Measurements from ENCODE around the gene AQP11. TPM values are rescaled to one million over a fixed set of nuclear protein-coding genes. Genes with fewer than 3 reads are reported as not detected.

The AQP11 gene
- polyA plus RNA-seq, 1 of the 3 experiments (the other 2 are of a cell fraction), result 1.8 TPM

DNA sequence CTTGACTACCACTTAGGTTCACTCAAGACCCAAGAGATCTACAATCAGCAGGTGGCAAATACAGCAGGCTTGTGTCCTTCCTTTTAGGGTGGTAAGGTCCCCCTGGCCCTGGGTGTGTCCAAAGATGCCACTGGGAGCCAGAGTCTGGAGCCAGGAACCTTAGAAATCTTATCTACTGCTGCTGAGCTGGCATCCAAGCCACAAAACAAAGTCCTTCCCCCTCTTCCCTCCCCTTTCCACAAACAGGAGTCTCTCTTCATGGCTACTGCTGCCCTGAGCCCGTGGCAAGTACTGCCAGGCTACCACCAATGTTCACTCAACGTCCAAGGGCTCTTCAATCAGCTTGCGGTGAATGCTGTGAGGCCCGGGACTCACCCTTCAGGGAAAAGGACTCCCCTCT lies 21.4 kb upstream of the AQP11 start:
- POLR2A ChIA-PET, result no interaction called here
- CTCF ChIA-PET, result interaction anchor here (1.0 to 1.5 kb wide), 2 partner anchors 11 to 20 kb away, joined by 3 read pairs; no protein-coding TSS in a partner anchor

DNA sequence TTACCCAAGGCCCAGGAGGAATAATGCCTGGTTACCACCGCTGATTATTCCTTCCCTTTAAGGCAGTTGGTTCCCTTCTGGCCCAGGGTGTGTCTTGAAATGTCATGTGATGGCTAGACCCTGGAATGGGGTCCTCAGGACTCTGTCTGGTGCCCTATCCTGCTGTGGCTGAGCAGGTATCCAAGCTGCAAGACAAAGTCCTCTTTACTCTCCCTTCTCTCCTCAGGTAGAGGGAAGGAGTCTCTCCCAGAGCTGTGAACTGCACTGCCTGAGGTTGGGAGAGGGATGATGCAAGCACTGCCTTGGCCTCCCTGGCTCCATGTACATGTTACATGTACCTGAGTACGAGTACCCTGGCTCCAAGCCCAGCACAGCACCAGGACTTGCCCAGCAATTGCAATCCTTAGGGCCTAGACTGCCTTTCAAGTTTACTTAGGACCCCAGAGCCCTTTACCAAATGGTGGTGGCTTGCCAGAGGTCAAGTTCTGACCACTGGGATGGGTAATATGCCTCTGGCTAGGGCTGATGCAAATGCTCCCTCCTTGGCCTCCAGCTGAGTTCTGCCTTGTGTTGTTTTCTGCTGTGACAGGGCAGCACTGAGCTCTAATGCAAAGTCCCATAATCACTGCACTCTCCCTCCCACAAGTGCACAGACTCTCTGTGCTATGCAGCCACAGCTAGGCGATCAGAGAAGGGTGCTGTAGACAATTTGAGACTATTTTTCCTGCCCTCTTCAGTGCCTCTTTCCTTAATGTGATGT lies 20.7 kb upstream of the AQP11 start:
- Histone ChIP-seq H3K9me2 (no peaks in the 10 kb centered on the region), H2AFZ (ENCODE audit: low read depth) (no peak overlapping the region), H4K20me1 (ENCODE audit: insufficient read depth) (no peaks in the 10 kb centered on the region), H3K4me1 (ENCODE audit: control insufficient read depth in 1 of 2, insufficient read depth in 2 of 2, low read depth in 1 of 2, low read length in 1 of 2) (no peaks in the 10 kb centered on the region), H3K27me3 (ENCODE audit: insufficient read depth) (no peaks in the 10 kb centered on the region), H3K27ac (ENCODE audit: low read depth in 2 of 2, low read length in 1 of 2) (no peak overlapping the region), H3F3A (replicated peaks; ENCODE audit: insufficient read depth) (no peaks in the 10 kb centered on the region), H3K4me3 (ENCODE audit: low read depth in 2 of 2, low read length in 1 of 2) (no peak overlapping the region), H3K4me2 (no peak overlapping the region), H3K9ac (no peak overlapping the region), H3K36me3 (replicated peaks in 1 of 2; ENCODE audit: control insufficient read depth in 1 of 2, insufficient read depth in 2 of 2, low read length in 1 of 2) (no peaks in the 10 kb centered on the region), H3K9me3 (no peaks in the 10 kb centered on the region), H3K79me2 (ENCODE audit: insufficient read depth) (no peaks in the 10 kb centered on the region)
- ChIA-PET CTCF (interaction anchor here (1.0 to 1.5 kb wide), 3 partner anchors 12 to 847 kb away, joined by 3 read pairs; no protein-coding TSS in a partner anchor), POLR2A (no interaction called here)
- no peak for DNase-seq
- TF ChIP-seq NFIC (IDR thresholded peaks at IDR 0.05; ENCODE audit: borderline replicate concordance) (no peak), RFX5 (IDR thresholded peaks at IDR 0.05; ENCODE audit: low read length) (no peak), JUND (IDR thresholded peaks at IDR 0.05) (no peak), EP300 (IDR thresholded peaks at IDR 0.05; ENCODE audit: borderline replicate concordance in 1 of 2, low read depth in 1 of 2, low read length in 1 of 2) (no peak), YY1 (IDR thresholded peaks at IDR 0.05; ENCODE audit: low read depth) (no peak), MXI1 (IDR thresholded peaks at IDR 0.05; ENCODE audit: low read depth, low read length) (no peak), RAD21 (IDR thresholded peaks at IDR 0.05; ENCODE audit: low read length) (no peak)
- 57% methylated on average over 3 of the region's 3 CpGs for WGBS (ENCODE audit: low lambda C conversion rate)

More for the DNA sequence above, 21.4 kb upstream of the AQP11 start:
- Histone ChIP-seq H3K4me3 (ENCODE audit: low read depth in 2 of 2, low read length in 1 of 2) (no peak overlapping the region), H3K27me3 (ENCODE audit: insufficient read depth) (no peaks in the 10 kb centered on the region), H3K27ac (ENCODE audit: low read depth in 2 of 2, low read length in 1 of 2) (no peak overlapping the region), H3K4me1 (ENCODE audit: control insufficient read depth in 1 of 2, insufficient read depth in 2 of 2, low read depth in 1 of 2, low read length in 1 of 2) (no peaks in the 10 kb centered on the region), H3K9me2 (no peaks in the 10 kb centered on the region), H2AFZ (ENCODE audit: low read depth) (no peak overlapping the region), H3K79me2 (ENCODE audit: insufficient read depth) (no peaks in the 10 kb centered on the region), H3K9me3 (no peaks in the 10 kb centered on the region; the same call in 1 of the 2 replicates), H3K9ac (no peak overlapping the region), H3K4me2 (no peak overlapping the region), H4K20me1 (ENCODE audit: insufficient read depth) (no peaks in the 10 kb centered on the region), H3F3A (replicated peaks; ENCODE audit: insufficient read depth) (no peaks in the 10 kb centered on the region), H3K36me3 (replicated peaks in 1 of 2; ENCODE audit: control insufficient read depth in 1 of 2, insufficient read depth in 2 of 2, low read length in 1 of 2) (no peaks in the 10 kb centered on the region)
- DNase-seq, result no peak
- WGBS (ENCODE audit: low lambda C conversion rate), result 62% methylated on average over 2 of the region's 4 CpGs
- TF ChIP-seq RFX5 (IDR thresholded peaks at IDR 0.05; ENCODE audit: low read length) (no peak), YY1 (IDR thresholded peaks at IDR 0.05; ENCODE audit: low read depth) (no peak), SIN3A (IDR thresholded peaks at IDR 0.05; ENCODE audit: borderline replicate concordance, low read depth, low read length) (no peak), MEF2A (IDR thresholded peaks at IDR 0.05; ENCODE audit: borderline replicate concordance, low read depth) (no peak), GABPA (IDR thresholded peaks at IDR 0.05; ENCODE audit: low read depth) (no peak), GATA2 (CRISPR knock-in tag; IDR thresholded peaks at IDR 0.05) (no peak)
- TF ChIP-seq, protein P1, sequence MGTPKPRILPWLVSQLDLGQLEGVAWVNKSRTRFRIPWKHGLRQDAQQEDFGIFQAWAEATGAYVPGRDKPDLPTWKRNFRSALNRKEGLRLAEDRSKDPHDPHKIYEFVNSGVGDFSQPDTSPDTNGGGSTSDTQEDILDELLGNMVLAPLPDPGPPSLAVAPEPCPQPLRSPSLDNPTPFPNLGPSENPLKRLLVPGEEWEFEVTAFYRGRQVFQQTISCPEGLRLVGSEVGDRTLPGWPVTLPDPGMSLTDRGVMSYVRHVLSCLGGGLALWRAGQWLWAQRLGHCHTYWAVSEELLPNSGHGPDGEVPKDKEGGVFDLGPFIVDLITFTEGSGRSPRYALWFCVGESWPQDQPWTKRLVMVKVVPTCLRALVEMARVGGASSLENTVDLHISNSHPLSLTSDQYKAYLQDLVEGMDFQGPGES (IDR thresholded peaks at IDR 0.05; ENCODE audit: low read depth, low read length), result no peak
